Measurements from ENCODE around the gene RFC3.

RFC3 gene

GRCh38 chr13:33815011-33815550 lies 2.9 kb upstream of the RFC3 start:
- no peak for DNase-seq

- no peak for DNase-seq
Observed at GRCh38 chr13:33816912-33817311, 1.0 kb upstream of the RFC3 start.

GRCh38 chr13:33817513-33817900 lies 442 bp upstream of the RFC3 start:
- DNase-seq: no peak

- DNase-seq: no peak
Observed at GRCh38 chr13:33825083-33825482, 7.1 kb downstream of the RFC3 start.

GRCh38 chr13:33827139-33827538 lies 9.2 kb downstream of the RFC3 start:
- DNase-seq: no peak

- DNase-seq: no peak
Observed at GRCh38 chr13:33828431-33829129, 10.6 kb downstream of the RFC3 start.

GRCh38 chr13:33832872-33833271 lies 14.9 kb downstream of the RFC3 start:
- DNase-seq: no peak

- no peak for DNase-seq
Observed at GRCh38 chr13:33838647-33839046, 20.7 kb downstream of the RFC3 start.

GRCh38 chr13:33840402-33840801 lies 22.5 kb downstream of the RFC3 start:
- no peak for DNase-seq

GRCh38 chr13:33842207-33842606 lies 24.3 kb downstream of the RFC3 start:
- no peak for DNase-seq

- DNase-seq: no peak
Observed at GRCh38 chr13:33842986-33843385, 25.0 kb downstream of the RFC3 start.

GRCh38 chr13:33845572-33846302 lies 27.8 kb downstream of the RFC3 start:
- DNase-seq: no peak

GRCh38 chr13:33846303-33847062 lies 28.5 kb downstream of the RFC3 start:
- DNase-seq: no peak

GRCh38 chr13:33849211-33849610 lies 31.3 kb downstream of the RFC3 start:
- DNase-seq: no peak

GRCh38 chr13:33855371-33855895 lies 37.5 kb downstream of the RFC3 start:
- no peak for DNase-seq

GRCh38 chr13:33859691-33860303 lies 41.8 kb downstream of the RFC3 start:
- DNase-seq: peak; percentile 6

- DNase-seq: no peak
Observed at GRCh38 chr13:33860526-33860925, 42.6 kb downstream of the RFC3 start.

- DNase-seq: no peak
Observed at GRCh38 chr13:33862016-33862415, 44.1 kb downstream of the RFC3 start.

GRCh38 chr13:33863188-33863789 lies 45.3 kb downstream of the RFC3 start:
- no peak for DNase-seq

GRCh38 chr13:33865945-33866344 lies 48.0 kb downstream of the RFC3 start:
- no peak for DNase-seq

GRCh38 chr13:33867472-33867871 lies 49.5 kb downstream of the RFC3 start:
- DNase-seq: no peak

- no peak for DNase-seq
Observed at GRCh38 chr13:33868343-33868994, 50.5 kb downstream of the RFC3 start.
